ENCODE measurements around the gene NEXMIF.

GRCh38 chrX:74788545-74789086 is 136.6 kb downstream of the NEXMIF start:
- no peak for TF ChIP-seq CTCF (IDR thresholded peaks at IDR 0.05)
- no peak for TF ChIP-seq POLR2A (IDR thresholded peaks at IDR 0.05)
- TF ChIP-seq EP300 (IDR thresholded peaks at IDR 0.05), result no peak

Data from ovary (tissue), 3 donors.